Upper lobe of left lung (tissue), 4 donors: ENCODE data around the gene EID1.

Experiments used
- EP300 ChIP-seq, 4 donors: sonication (generic); formaldehyde crosslinking; IDR thresholded peaks; one replicate each; pipeline ENCODE4 v1.5.1; 2017; ENCODE audit warnings: antibody characterized with exemption in 4 of 4, control low read depth in 2 of 4
- TF ChIP-seq, protein P1 (sequence below), 6 experiments: fragments of 450-650 bp in 4 of 6; fragments of 200-600 bp in 2 of 6; sonication (generic) in 2 of 6; IDR thresholded peaks; one replicate each; pipeline ENCODE4 v1.5.1; 2016 to 2019; ENCODE audit warnings: antibody characterized with exemption in 6 of 6

DNA sequence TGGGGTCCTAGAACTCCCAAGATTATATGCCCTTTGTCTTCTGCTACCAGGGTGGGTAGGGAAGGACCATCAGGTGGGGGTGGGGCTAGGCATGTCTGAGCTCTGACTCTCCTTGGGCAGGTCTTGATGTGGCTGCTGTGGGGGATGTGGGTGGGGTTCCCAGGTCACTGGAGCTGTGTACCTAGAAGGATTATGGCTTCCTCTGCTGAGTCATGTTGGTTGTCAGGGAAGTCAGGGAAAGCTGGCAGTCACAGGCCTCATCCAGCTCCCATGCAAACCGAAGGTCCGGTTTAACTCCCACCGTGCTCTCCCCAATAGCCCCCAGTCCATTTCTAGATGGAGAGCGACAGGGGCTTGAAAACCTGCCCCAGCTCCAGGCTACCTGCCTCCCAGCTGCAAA lies 35.2 kb downstream of the EID1 start:
- TF ChIP-seq, protein P1, sequence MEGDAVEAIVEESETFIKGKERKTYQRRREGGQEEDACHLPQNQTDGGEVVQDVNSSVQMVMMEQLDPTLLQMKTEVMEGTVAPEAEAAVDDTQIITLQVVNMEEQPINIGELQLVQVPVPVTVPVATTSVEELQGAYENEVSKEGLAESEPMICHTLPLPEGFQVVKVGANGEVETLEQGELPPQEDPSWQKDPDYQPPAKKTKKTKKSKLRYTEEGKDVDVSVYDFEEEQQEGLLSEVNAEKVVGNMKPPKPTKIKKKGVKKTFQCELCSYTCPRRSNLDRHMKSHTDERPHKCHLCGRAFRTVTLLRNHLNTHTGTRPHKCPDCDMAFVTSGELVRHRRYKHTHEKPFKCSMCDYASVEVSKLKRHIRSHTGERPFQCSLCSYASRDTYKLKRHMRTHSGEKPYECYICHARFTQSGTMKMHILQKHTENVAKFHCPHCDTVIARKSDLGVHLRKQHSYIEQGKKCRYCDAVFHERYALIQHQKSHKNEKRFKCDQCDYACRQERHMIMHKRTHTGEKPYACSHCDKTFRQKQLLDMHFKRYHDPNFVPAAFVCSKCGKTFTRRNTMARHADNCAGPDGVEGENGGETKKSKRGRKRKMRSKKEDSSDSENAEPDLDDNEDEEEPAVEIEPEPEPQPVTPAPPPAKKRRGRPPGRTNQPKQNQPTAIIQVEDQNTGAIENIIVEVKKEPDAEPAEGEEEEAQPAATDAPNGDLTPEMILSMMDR (IDR thresholded peaks at IDR 0.05), result no peak
- TF ChIP-seq EP300 (IDR thresholded peaks at IDR 0.05), result no peak
